Kidney glomerular epithelial cell (primary cell): ENCODE measurements around the gene IP6K3.

Source experiments
- DNase-seq: peaks from one replicate; lab custom pipeline; 2025; lab: John Stamatoyannopoulos, UW

The IP6K3 gene

GRCh38 chr6:33672808-33673207 is 73.9 kb downstream of the IP6K3 start:
- DNase-seq, result peak; percentile 94

- DNase-seq, result no peak
Measured at GRCh38 chr6:33671744-33672072, 75.0 kb downstream of the IP6K3 start.
